HepG2 (cell line): Measurements from ENCODE around the gene MINDY3.

Experiments
- CC2D1A ChIP-seq: sonication (generic); formaldehyde crosslinking; IDR thresholded peaks from 2 replicates; pipeline ENCODE4 v1.8.1; 2023; ENCODE audit warnings: mild to moderate bottlenecking, missing genetic modification reagents
- GLI4 ChIP-seq: sonication (generic); formaldehyde crosslinking; IDR thresholded peaks from 2 replicates; pipeline ENCODE4 v1.5.1; 2020; ENCODE audit warnings: missing genetic modification reagents, mild to moderate bottlenecking, moderate library complexity, borderline replicate concordance
- HDAC2 ChIP-seq: sonication (generic); formaldehyde crosslinking; IDR thresholded peaks from 2 replicates; pipeline ENCODE4 v1.4.0; 2020; ENCODE audit warnings: missing genetic modification reagents
- MIER3 ChIP-seq: IDR thresholded peaks from 2 replicates; pipeline ENCODE4 v1.6.1; 2016; ENCODE audit warnings: missing compliant biosample characterization, borderline replicate concordance
- NR3C1 ChIP-seq: sonication (generic); formaldehyde crosslinking; IDR thresholded peaks from 2 replicates; pipeline ENCODE4 v1.4.0; 2020; ENCODE audit warnings: missing genetic modification reagents
- POLR2A ChIP-seq, 2 experiments: IDR thresholded peaks; 2 replicates each; pipeline ENCODE4 v1.6.1; 2011; ENCODE audit warnings: low read depth in 2 of 2, low read length in 2 of 2, mild to moderate bottlenecking in 1 of 2, moderate library complexity in 1 of 2; ENCODE audit not compliant: insufficient read depth in 1 of 2
- POLR2AphosphoS5 ChIP-seq: IDR thresholded peaks from 2 replicates; pipeline ENCODE4 v1.6.1; 2012; ENCODE audit warnings: low read depth, low read length
- RAD21 ChIP-seq: fragments of 450-650 bp; formaldehyde crosslinking; IDR thresholded peaks from 2 replicates; pipeline ENCODE4 v1.5.0; 2020; ENCODE audit warnings: mild to moderate bottlenecking
- RFX5 ChIP-seq: IDR thresholded peaks from 2 replicates; pipeline ENCODE4 v1.6.1; 2011; ENCODE audit warnings: low read depth, low read length, improper control_type of control experiment
- SUZ12 ChIP-seq: fragments of 150-350 bp; IDR thresholded peaks from 2 replicates; pipeline ENCODE4 v1.6.1; 2014; ENCODE audit warnings: low read depth, low read length
- ZIK1 ChIP-seq: sonication (generic); formaldehyde crosslinking; IDR thresholded peaks from 2 replicates; pipeline ENCODE4 v1.5.0; 2020; ENCODE audit warnings: mild to moderate bottlenecking, low read depth, missing genetic modification reagents, borderline replicate concordance
- ZNF512 ChIP-seq: sonication (generic); formaldehyde crosslinking; IDR thresholded peaks from 2 replicates; pipeline ENCODE4 v1.4.0; 2020; ENCODE audit warnings: mild to moderate bottlenecking, missing genetic modification reagents
- ZNF687 ChIP-seq: sonication (generic); formaldehyde crosslinking; IDR thresholded peaks from 2 replicates; pipeline ENCODE4 v1.5.1; 2020; ENCODE audit warnings: mild to moderate bottlenecking, missing genetic modification reagents, moderate library complexity

GRCh38 chr10:15881542-15881941 lies 21.2 kb upstream of the MINDY3 start:
- no peak for TF ChIP-seq HDAC2 (CRISPR knock-in tag)
- no peak for TF ChIP-seq POLR2AphosphoS5
- no peak for TF ChIP-seq RFX5
- TF ChIP-seq NR3C1 (CRISPR knock-in tag) = no peak
- TF ChIP-seq ZIK1 (CRISPR knock-in tag) = no peak
- TF ChIP-seq RAD21 (CRISPR knock-in tag) = no peak
- TF ChIP-seq CC2D1A (CRISPR knock-in tag) = no peak
- no peak for TF ChIP-seq MIER3
- TF ChIP-seq GLI4 (CRISPR knock-in tag) = no peak
- TF ChIP-seq ZNF512 (CRISPR knock-in tag) = no peak
- TF ChIP-seq POLR2A (IDR thresholded peaks at IDR 0.05; ENCODE audit: insufficient read depth in 1 of 2, low read depth in 2 of 2, low read length in 2 of 2) = no peak
- no peak for TF ChIP-seq SUZ12
- no peak for TF ChIP-seq ZNF687 (CRISPR knock-in tag)
